ENCODE results near the gene ZNF48.

Gene ZNF48

DNA sequence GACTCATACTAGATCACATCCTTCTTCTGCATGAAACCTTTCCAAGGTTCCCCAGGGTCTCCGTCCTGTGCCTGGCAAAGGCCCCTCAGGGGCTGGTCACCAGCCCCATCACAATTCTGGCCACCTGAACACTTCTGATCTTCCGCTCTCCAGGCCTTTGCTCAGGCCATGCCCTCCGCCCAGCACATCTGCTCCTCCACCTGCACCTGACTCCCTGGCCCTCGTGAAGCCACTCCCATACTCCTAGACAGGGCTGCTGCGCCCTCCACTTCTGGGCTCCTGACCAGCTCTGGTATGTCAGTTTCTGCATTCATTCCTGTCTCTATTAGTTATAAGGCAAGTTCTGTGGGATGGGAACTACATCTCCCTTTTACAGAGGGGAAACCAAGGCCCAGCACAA, 22.5 kb upstream of the ZNF48 start:
- no peak for DNase-seq
- no peaks in the 10 kb centered on the region for H3K9me2 ChIP-seq (replicated peaks; ENCODE audit: insufficient read depth, low read length)
- no peak overlapping the region for H3K4me3 ChIP-seq (ENCODE audit: low read length)
- H2AFZ ChIP-seq (ENCODE audit: low read length), result no peak overlapping the region
- H4K20me1 ChIP-seq (ENCODE audit: insufficient read depth, low read length), result peaks cover 11% of the 10 kb centered on the region
- H3K9ac ChIP-seq (ENCODE audit: low read length), result no peak overlapping the region
- no peaks in the 10 kb centered on the region for H3K27me3 ChIP-seq (replicated peaks; ENCODE audit: insufficient read depth, low read length)
- peaks cover 20% of the 10 kb centered on the region for H3F3A ChIP-seq (ENCODE audit: insufficient read depth, low read length)
- H3K27ac ChIP-seq (ENCODE audit: low read length), result no peak overlapping the region
- H3K4me2 ChIP-seq (ENCODE audit: low read depth, low read length), result no peak overlapping the region
- peaks cover 19% of the 10 kb centered on the region for H3K4me1 ChIP-seq (ENCODE audit: low read length)
- TF ChIP-seq EZH2 (optimal IDR thresholded peaks at IDR 0.05; ENCODE audit: low read depth, low read length) (no peak), EZH2phosphoT487 (IDR thresholded peaks at IDR 0.05; ENCODE audit: low read length) (no peak)
- TF ChIP-seq, protein P1, sequence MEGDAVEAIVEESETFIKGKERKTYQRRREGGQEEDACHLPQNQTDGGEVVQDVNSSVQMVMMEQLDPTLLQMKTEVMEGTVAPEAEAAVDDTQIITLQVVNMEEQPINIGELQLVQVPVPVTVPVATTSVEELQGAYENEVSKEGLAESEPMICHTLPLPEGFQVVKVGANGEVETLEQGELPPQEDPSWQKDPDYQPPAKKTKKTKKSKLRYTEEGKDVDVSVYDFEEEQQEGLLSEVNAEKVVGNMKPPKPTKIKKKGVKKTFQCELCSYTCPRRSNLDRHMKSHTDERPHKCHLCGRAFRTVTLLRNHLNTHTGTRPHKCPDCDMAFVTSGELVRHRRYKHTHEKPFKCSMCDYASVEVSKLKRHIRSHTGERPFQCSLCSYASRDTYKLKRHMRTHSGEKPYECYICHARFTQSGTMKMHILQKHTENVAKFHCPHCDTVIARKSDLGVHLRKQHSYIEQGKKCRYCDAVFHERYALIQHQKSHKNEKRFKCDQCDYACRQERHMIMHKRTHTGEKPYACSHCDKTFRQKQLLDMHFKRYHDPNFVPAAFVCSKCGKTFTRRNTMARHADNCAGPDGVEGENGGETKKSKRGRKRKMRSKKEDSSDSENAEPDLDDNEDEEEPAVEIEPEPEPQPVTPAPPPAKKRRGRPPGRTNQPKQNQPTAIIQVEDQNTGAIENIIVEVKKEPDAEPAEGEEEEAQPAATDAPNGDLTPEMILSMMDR (IDR thresholded peaks at IDR 0.05; ENCODE audit: low read length), result no peak
- peaks cover 22% of the 10 kb centered on the region for H3K79me2 ChIP-seq (ENCODE audit: low read length)
- H3K36me3 ChIP-seq (replicated peaks; ENCODE audit: insufficient read depth, low read length), result no peaks in the 10 kb centered on the region
- H3K9me3 ChIP-seq (replicated peaks; ENCODE audit: insufficient read depth, low read length), result no peaks in the 10 kb centered on the region

DNA sequence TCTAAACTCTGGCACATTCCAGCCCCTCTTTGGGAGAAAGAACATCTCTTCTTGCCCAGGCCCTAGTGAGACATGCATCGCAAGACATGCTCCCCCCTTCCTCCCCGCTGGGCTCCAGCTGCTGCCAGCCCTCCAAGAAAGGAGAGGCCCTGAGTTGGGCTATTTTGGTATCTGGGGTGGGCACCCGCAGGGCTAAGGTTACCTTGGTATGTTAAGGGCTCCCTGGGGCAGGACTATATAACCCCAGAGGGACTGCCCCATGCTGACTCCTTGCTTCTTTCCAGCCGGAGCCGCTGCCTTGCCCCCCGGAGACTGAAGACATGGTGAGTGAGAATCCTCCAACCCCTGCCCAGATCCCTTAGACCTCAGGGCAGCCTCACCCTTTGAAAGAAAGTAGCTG, 20.7 kb upstream of the ZNF48 start, which contains the start of gene MYL11:
Gene MYL11 (plus strand): TSS at position 265 of the 400 bp plus-strand sequence. CDS start 56 bp downstream, at position 321.
- Histone ChIP-seq H3K4me2 (ENCODE audit: low read depth, low read length) (no peak within 1 kb of the TSS), H3K4me3 (ENCODE audit: low read length) (no peak within 1 kb of the TSS), H2AFZ (ENCODE audit: low read length) (no peak within 1 kb of the TSS), H3K4me1 (ENCODE audit: low read length) (peaks cover 19% of the 10 kb centered on the region), H4K20me1 (ENCODE audit: insufficient read depth, low read length) (no peaks in the 10 kb centered on the region), H3F3A (ENCODE audit: insufficient read depth, low read length) (peaks cover 22% of the 10 kb centered on the region), H3K27me3 (replicated peaks; ENCODE audit: insufficient read depth, low read length) (no peaks in the 10 kb centered on the region), H3K9ac (ENCODE audit: low read length) (no peak within 1 kb of the TSS), H3K36me3 (replicated peaks; ENCODE audit: insufficient read depth, low read length) (no peaks in the 10 kb centered on the region), H3K9me3 (replicated peaks; ENCODE audit: insufficient read depth, low read length) (no peaks in the 10 kb centered on the region), H3K27ac (ENCODE audit: low read length) (no peak within 1 kb of the TSS), H3K9me2 (replicated peaks; ENCODE audit: insufficient read depth, low read length) (no peaks in the 10 kb centered on the region), H3K79me2 (ENCODE audit: low read length) (peaks cover 9% of the 10 kb centered on the region)
- no peak for DNase-seq
- no peak for TF ChIP-seq EZH2 (optimal IDR thresholded peaks at IDR 0.05; ENCODE audit: low read depth, low read length)
- TF ChIP-seq, protein P1 (IDR thresholded peaks at IDR 0.05; ENCODE audit: low read length), result no peak
- no peak for TF ChIP-seq EZH2phosphoT487 (IDR thresholded peaks at IDR 0.05; ENCODE audit: low read length)

DNA sequence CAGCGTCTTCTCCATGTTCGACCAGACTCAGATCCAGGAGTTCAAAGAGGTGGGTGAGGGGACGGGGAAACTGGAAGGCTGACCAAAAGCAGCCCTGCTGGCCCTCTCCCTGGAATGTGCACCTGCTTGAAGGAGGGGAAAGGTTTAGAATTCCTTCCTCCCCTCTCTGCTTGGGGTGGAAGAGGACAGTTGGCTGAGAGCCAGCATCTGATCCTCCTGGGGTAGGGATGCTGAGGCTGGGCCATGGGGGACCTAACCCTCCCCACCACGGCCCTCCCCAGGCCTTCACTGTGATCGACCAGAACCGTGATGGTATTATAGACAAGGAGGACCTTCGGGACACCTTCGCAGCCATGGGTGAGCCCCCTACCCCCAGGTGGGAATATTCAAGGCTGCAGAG, 19.4 kb upstream of the ZNF48 start:
- Histone ChIP-seq H3K4me2 (ENCODE audit: low read depth, low read length) (no peak overlapping the region), H3K27ac (ENCODE audit: low read length) (no peak overlapping the region), H2AFZ (ENCODE audit: low read length) (no peak overlapping the region), H3K9me2 (replicated peaks; ENCODE audit: insufficient read depth, low read length) (no peaks in the 10 kb centered on the region), H3K27me3 (replicated peaks; ENCODE audit: insufficient read depth, low read length) (no peaks in the 10 kb centered on the region), H3K4me1 (ENCODE audit: low read length) (peaks cover 25% of the 10 kb centered on the region), H3F3A (ENCODE audit: insufficient read depth, low read length) (peaks cover 34% of the 10 kb centered on the region), H3K9me3 (replicated peaks; ENCODE audit: insufficient read depth, low read length) (no peaks in the 10 kb centered on the region), H3K4me3 (ENCODE audit: low read length) (no peak overlapping the region), H4K20me1 (ENCODE audit: insufficient read depth, low read length) (no peaks in the 10 kb centered on the region), H3K36me3 (replicated peaks; ENCODE audit: insufficient read depth, low read length) (no peaks in the 10 kb centered on the region), H3K9ac (ENCODE audit: low read length) (no peak overlapping the region), H3K79me2 (ENCODE audit: low read length) (peaks cover 18% of the 10 kb centered on the region)
- TF ChIP-seq EZH2 (optimal IDR thresholded peaks at IDR 0.05; ENCODE audit: low read depth, low read length), result no peak
- TF ChIP-seq, protein P1 (IDR thresholded peaks at IDR 0.05; ENCODE audit: low read length), result no peak
- no peak for TF ChIP-seq EZH2phosphoT487 (IDR thresholded peaks at IDR 0.05; ENCODE audit: low read length)
- DNase-seq, result no peak
